Right lung (tissue), 10 donors: ENCODE data around the gene PDCD10. TPM values are rescaled to one million over a fixed set of nuclear protein-coding genes. Genes with fewer than 3 reads are reported as not detected.

Experiments used
- DNase-seq, 2 donors: peaks; one replicate each; pipeline ENCODE4 v3.0.0-alpha.2; 2013
- long read RNA-seq, 8 donors: transcript quantifications; one replicate each; lab custom pipeline, GENCODE V29; 2026
- polyA plus RNA-seq, 5 donors: library from polyadenylated mRNA; unstranded; fragments of 120-200 nt; gene quantifications; one replicate each; pipeline versions ENCODE4 v1.2.1 to v1.2.3, GENCODE V29; 2013; ENCODE audit warnings: inconsistent platforms in 1 of 5, low replicate concordance in 1 of 5; ENCODE audit not compliant: insufficient read length in 5 of 5, insufficient read depth in 1 of 5

Gene PDCD10
- polyA plus RNA-seq, result 10 to 100 TPM; 48.3 to 74.8 (median 64.2) TPM
- long read RNA-seq, donor 1, transcript PDCD10-208 (9 exons, 1,360 nt), result minor isoform, 6 of 29 reads
- long read RNA-seq, donor 1, transcript PDCD10-218 (8 exons, 1,276 nt), result major isoform, 22 of 29 reads
- long read RNA-seq, donor 1, partial matches to known transcripts, result 0 of 29 reads
- long read RNA-seq, donor 1, other reads (novel, unspliced or antisense), result 0 of 29 reads
- long read RNA-seq, donor 2, transcript PDCD10-218 (8 exons, 1,276 nt), result major isoform, 20 of 23 reads
- long read RNA-seq, donor 2, partial matches to known transcripts, result 0 of 23 reads
- long read RNA-seq, donor 2, other reads (novel, unspliced or antisense), result 0 of 23 reads
- long read RNA-seq, donor 3, transcript PDCD10-208 (9 exons, 1,360 nt), result minor isoform, 8 of 30 reads
- long read RNA-seq, donor 3, transcript PDCD10-218 (8 exons, 1,276 nt), result major isoform, 13 of 30 reads
- long read RNA-seq, donor 3, partial matches to known transcripts, result 8 of 30 reads
- long read RNA-seq, donor 3, other reads (novel, unspliced or antisense), result 0 of 30 reads
- long read RNA-seq, donor 4, transcript PDCD10-218 (8 exons, 1,276 nt), result major isoform, 10 of 18 reads
- long read RNA-seq, donor 4, partial matches to known transcripts, result 5 of 18 reads
- long read RNA-seq, donor 4, other reads (novel, unspliced or antisense), result 0 of 18 reads
- long read RNA-seq, donor 5, transcript PDCD10-218 (8 exons, 1,276 nt), result major isoform, 23 of 30 reads
- long read RNA-seq, donor 5, partial matches to known transcripts, result 0 of 30 reads
- long read RNA-seq, donor 5, other reads (novel, unspliced or antisense), result 0 of 30 reads
- long read RNA-seq, donor 6, transcript PDCD10-218 (8 exons, 1,276 nt), result major isoform, 32 of 50 reads
- long read RNA-seq, donor 6, transcript PDCD10-208 (9 exons, 1,360 nt), result minor isoform, 9 of 50 reads
- long read RNA-seq, donor 6, partial matches to known transcripts, result 5 of 50 reads
- long read RNA-seq, donor 6, other reads (novel, unspliced or antisense), result 0 of 50 reads
- long read RNA-seq, donor 7, transcript PDCD10-208 (9 exons, 1,360 nt), result minor isoform, 5 of 39 reads
- long read RNA-seq, donor 7, transcript PDCD10-218 (8 exons, 1,276 nt), result major isoform, 33 of 39 reads
- long read RNA-seq, donor 7, partial matches to known transcripts, result 0 of 39 reads
- long read RNA-seq, donor 7, other reads (novel, unspliced or antisense), result 0 of 39 reads
- long read RNA-seq, donor 8, transcript PDCD10-218 (8 exons, 1,276 nt), result major isoform, 8 of 12 reads
- long read RNA-seq, donor 8, partial matches to known transcripts, result 0 of 12 reads
- long read RNA-seq, donor 8, other reads (novel, unspliced or antisense), result 0 of 12 reads

DNA sequence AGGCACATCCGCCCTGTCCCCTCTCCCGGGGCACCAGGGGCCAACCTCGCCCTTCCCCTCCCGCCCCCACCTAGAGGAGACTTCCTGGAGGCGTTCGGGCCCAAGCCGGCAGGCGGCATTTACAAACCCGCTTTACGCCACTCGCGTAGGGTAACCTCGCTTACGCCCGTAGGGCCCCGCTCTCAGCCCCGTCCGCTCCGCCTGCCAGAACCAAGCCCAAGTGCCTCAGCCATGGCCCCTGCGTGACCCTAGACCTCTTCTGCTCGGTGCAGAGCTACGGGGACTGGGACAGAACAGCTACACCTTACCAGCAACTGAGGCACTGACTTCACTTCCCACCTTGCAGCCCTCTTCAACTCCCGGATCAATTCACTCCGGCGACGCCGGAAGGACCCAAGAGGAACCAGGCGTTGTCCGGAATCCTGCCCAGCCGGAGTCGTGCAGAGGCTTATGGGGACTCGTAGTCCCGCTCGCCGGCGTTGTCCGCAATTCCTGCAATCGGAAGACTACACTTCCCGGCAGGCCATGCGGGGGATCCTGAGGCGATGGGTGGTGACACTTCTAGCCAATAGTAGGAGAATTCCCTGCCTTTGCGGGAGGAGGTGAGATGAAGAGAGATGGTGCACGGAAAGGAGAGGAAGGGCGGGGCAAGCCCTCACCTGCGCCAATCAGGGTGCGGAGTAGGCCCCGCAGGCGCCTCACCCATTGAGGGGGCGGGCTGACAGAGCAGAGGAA is at the start of gene PDCD10:
Gene PDCD10, minus strand, starts transcription at position 395 of the 735 bp plus-strand sequence. CDS start 14,735 bp downstream, outside the sequence.
- peak; percentile 95 for DNase-seq

DNA sequence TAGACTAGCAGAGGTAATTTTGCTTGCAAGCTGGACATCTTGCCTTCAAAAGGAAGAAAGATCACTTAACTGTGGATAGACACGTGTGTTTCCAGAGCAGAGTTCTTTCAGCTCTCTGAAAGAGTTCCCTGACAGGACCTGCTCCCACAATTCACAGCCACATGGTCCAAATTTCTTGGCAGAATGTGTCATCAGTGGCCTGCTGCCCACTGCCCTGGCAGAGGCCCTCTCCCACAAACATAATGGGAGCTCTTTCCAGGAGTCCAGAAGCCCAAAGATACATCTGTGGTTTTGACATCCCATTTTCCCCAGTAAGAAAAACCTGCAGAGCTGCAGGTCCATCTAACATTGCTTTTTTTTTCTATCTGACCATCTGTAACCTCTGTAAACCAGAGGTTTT is 49.1 kb upstream of the PDCD10 start:
- no peak for DNase-seq

DNA sequence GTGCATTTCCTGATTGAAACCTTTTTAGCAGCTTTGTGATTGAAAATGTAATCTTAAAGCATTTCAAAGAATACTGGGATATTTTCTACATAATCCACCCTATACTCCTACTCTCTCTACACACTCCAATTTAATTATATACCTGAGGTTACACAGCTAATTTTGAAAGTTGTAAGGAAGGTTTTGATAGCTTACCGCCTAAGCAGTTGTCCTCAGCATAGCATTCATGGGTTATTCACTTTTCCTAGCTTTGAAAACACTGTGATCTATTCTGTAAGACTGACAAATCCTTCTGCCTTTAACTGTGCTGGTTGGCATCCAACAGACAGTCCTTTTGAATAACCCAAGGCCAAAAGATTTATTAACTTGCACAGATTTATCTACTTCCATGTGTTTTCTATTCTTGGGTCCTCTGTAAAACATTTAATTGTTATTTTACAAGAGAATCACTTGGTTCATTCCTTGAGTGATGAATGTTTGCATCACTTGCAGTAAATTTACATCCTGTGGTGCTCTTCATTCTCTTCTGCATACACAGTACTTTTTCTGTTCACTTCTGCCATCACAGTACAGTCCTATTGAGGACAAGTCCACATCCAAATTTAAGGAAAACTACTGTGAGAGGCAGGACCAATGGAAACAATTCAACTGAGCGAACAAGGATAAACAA is 45.7 kb upstream of the PDCD10 start:
- no peak for DNase-seq

DNA sequence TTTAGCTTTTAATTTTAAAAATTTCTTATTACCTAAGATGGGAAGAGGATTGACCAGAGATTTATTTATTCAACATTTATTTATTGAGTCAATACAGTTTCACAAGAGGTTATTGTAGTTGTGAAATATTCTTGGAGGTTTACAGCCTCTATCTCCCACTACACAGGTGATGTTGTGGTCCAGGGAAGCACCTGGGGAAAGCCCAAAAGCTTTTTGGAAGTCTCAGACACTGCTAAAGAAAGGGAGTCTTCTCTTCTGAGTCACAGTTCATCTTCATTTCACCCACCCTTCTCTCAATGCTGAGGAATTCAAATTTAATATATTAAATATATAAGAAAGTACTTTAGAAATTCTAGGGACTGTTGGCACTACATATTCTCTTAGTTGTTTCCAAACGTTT is 42.7 kb upstream of the PDCD10 start:
- DNase-seq, result no peak

DNA sequence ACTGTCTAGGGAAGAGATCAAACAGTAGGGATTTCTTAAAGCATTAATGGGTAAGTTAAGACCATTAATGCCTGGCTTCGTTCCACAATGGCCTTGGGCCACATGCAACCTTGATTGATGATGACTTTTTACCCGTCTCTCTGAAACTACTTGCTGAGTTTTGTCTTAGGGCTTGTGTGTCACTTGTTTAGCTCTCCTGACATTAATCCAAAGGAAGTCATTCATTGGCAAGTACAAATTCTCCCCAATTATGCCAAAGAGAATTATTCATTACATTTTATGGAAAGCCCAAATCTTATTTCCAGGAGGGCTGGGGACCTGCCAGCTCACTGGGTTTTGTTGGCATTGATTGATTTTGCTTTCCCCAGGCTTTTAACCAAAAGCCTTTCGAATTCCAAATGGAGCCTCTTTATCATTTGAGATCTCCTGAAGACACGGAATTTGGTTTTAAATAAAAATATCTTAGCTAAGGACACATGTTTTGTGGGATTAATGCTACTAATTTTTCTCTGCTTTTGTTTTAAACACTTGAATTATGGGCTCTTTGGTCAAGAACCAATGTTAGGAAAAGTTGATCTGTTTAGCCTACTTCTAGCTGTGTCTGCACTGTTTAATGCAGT is 41.5 kb upstream of the PDCD10 start:
- no peak for DNase-seq

DNA sequence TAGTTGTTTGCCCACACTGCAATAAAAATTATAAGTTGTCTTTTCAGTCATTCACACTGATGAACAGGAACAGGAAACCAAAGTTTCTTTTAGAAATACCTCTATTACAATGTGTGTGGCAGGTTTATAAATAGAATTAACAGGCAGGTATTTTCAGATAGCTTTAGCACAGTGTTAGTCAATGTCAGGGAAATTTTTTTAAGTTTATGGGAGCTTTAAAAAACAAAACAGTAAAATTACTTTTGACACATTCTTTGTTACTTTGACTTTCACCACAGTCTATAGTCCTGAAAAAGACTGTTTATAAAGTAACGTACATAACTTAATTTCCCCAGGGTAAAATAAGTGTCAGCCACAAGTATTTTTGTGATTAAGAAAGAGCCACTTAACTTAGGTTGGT is 38.9 kb upstream of the PDCD10 start:
- no peak for DNase-seq

DNA sequence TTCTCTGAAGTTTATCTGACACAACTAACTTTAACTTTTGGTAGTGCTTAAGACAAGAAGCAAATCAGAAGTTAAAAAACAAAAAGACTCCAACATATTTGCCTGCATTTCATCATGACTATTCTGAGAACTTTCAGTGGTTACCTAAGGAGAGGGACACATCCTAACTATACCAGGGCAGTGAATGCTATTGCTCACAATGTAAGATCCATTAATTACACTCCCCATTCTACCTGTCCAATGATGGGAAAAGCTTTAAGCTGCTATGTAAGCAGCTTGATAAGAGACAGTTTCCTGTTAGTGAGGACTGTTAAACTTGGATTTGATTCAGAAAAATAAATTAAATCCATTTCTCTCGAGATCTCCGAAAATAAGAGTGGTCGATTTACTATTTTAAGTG is 38.3 kb upstream of the PDCD10 start:
- no peak for DNase-seq

DNA sequence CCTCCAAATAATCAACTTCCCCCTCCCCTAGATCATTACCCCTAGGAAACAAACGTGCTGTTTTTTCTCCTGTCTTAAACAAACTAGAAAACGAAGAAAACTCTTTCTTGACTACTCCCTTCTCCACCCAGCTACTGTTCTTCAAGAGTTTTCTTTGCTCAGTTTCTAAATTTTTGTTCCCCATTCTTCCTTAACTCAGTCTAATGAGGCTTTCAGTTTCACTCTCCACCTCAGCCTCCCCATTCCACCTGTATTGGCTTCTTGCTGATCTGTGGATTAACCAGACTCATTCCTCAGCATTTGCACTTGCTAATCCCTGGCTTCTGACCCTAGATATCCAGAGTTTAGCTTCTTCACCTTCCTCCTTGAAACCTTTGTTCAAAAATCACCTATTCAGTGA is 27.6 kb upstream of the PDCD10 start:
- no peak for DNase-seq

DNA sequence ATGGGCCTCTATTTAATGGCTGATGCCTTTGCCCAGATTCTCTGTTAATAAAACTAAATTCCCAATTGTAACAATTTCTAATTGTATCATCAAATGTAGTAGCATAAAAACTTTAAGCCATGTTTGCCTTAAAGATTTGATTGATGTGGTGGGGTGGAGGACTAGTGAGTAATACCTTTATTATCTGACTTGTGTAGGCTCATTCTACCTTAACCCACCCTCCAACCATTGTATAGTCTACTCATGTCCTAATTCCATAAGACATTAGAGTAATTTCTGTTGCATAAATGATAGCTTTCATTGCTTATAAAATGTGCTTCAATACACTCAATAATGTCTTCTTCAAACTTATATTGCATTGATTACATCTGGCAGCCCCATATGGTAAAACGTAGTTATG is 26.6 kb upstream of the PDCD10 start:
- no peak for DNase-seq

DNA sequence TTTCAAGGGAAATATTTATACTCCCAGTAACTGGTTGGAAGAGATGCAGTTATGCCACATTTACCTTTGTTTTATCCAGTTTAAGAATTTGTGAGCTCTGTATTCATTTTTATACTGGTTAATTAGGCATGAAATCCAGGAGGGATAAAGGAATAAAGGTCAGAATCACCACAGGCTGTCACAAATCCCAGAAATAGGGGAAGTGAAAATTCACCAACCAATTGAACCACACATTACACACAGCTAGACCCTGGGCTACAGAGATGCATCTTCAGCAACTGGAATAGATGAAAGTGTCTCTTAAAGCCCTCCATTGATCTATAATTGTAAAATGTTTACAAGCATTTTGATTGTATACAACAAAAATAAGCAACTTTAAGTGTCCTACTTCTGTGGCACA is 19.4 kb upstream of the PDCD10 start:
- no peak for DNase-seq

DNA sequence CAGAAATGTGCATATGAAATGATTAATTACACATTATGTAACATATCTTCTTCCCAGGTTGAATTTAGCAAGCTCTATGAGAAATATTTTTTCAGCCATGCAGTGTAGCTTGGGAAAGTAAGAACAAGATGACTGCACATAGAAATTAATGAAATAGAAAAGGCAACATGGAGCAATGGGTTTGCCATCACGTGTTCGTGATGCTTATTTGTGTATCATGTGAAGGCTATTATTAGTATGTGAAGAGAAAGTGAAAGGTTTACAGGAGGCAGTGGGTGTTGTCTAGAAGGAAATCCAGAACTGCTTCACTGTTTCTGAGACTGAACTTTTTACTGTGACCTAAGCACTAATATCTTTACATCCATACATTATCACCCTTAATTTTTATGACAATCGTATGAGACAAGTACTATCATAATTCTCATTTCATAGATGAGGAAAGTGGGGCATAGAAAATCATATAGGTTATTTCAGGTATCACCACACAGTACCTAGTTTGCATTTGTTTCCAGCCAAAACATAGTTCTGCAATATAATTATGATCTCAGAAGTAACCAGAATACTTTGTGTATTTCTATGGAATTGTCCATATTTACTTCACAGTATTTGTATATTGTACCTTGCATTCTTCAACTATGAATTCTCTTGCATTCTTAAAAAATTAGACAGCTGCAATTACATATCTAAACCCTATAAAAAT is 15.7 kb upstream of the PDCD10 start:
- no peak for DNase-seq

DNA sequence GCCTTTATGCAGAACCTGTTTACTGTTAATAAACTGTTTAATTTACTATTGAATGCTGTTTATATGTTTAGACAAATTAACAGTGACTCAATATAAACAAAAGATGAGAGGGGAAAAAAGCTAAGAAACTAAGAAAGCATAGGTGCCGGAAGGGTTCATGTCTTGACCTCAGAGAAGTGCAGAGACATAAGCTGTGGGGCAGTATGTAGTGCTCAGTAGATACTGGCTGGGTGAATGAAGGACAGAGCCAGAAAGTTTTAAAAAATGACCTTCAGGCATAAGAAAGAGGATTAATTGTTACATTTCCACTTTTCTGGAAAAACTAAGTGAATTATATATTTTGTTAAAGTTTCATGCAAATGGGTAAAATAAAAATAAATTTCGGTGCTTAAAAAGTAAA is 15.0 kb upstream of the PDCD10 start:
- DNase-seq, result no peak

DNA sequence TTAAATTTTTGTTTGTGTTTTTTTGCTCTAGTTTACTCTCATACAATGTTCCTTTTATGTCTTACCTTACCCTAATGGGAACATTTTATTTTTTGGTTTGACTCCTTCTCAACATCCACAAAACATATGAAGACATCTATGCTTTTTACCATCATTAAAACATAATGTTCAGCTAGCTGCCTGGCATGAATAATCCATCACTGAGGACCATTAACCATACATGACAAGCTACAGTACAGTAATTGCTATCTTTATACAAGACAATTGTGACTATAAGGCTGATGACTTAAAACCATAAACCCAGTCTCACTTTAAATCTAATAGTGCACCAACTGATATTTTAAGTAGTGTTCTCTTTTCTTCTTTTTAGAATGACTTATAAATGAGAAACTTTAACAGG is 14.5 kb upstream of the PDCD10 start:
- DNase-seq, result no peak

DNA sequence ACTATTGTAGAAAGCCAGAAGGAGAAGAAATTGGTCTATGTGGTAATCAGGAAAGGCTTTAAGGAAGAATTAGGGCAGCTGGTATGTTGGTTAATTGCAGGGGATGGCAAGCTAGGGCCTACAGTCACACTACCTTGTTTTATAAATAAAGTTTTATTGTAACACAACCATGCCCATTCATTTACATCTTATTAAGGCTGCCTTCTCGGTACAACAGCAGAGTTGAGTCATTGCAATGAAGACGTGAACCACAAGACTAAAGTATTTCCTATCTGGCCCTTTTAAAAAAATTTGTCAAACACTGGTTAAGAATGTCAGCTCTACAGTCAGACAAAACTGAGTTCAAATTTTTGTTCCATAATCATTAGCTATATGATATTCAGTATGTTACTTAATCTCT is 9.1 kb upstream of the PDCD10 start:
- DNase-seq, result no peak

DNA sequence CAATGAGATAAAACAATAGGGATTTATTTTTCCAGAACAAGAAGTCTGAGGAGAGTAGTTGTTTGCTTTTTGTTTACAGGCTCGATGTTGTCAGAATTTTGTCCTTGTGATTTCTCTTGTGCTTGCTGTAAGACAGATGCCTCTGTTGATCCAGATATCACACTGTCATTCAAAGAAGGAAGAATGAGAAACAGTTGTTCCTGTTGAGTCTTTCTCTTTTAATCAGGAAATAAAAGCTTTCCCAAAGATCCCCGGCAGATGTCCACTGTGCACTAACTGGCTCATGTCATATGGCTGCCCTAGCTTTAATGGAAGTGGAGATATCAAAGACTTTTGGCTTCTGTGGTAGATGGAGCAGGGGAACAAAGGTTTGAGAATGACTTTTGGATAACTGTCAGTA is 7.6 kb upstream of the PDCD10 start:
- no peak for DNase-seq

DNA sequence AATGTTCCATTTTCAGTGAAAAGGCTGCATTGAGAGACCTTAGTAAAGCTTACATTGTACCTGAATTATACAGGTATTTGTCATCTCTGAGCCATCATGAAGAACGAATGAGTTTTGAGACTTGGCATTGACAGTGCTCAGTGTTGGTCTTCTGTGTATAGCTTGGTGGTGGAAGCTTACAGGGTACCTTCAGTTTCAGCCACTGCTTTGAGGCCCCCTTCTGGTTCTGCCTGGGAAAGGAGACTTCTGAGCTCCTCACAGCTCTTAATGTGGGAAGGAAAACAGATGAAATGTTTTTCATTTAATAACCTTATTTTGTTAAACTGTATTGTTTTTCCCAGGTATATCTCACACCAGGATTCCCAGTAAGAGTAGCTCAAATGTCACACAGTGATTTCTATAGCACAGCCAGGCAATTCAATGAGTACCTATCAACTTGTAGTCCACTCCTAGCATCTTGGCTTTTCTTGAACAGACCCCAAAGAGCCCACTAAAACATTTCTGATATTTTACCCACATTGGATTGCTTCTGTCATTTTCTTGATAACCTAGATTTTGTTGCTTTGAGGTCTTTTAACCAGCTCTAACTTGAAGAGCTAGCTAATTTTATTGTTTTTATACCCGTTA is 6.4 kb upstream of the PDCD10 start:
- DNase-seq, result no peak

DNA sequence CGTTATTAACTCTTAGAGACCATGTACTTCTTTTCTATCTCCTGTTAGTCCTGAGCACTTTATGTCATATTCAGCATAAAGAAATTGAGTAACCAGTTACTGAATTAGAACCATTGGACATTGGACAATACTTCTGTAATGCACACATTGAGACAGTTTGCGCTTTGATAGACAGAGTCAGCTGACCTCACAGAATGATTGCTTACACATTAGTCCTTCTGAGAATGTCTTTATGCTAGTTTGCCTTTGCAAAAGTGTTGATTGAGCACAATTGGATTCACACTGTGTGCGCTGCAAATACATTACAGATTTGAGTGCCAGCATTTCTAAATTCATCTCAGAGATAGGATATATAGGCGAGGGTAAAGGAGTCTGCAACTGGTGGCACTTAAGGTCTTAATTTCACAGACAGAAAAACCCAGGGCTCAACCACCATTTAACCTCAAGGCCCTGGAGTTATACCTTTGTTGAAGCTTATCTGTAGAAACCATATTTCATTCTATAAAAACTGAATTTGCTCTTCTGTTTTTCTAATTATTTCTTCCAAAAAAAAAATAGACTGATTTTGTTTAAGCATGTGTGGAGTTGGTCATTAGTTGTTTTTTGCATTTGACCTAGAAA is 4.6 kb upstream of the PDCD10 start:
- DNase-seq, result no peak

DNA sequence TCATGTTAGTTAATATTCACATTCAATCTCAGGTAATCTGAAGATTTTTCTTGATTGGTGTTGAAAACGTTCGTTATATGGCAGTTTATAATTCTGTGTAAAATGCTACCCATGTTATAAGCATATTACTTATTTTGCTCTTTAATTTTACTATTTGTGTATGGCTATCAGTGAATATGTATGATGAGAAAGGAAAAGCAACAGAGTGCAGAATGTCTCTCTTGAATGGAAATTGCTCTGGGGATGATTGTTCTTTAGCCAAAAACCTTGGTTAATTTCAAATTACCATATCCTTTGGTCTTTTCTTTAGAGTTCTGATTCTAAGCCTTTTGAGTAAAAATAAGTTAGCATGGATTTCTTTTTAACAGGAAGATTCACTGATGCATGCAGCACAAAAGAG is 3.3 kb upstream of the PDCD10 start:
- no peak for DNase-seq

DNA sequence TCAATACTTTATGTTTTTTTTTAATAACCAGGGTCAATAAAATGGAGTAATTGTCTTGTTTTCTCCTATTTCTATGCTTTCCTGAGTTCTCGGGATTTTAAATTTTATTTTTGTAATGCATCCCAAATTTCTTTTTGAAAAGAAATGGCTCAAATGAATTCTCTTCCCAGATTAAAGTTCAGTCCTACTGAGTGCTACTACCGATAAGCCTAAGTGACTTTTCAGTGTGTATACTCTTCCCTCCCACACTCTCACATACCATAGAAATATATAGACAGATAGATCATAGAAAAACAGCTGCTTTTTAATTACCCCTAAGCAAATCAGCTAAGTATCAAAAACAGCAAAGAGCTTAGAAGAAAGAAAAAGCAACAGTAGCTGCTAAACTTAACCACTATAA is 2.3 kb upstream of the PDCD10 start:
- no peak for DNase-seq
